HEK293 (cell line): ENCODE data around the gene TECPR2.
"Not testable (repeated sequence)": the region's sequence is repeated elsewhere in the genome, so short reads cannot be mapped to it uniquely, and the experiment has no call there.

Experiments
- CTCF ChIA-PET: fragments of 350-600 bp; formaldehyde crosslinking; extraction: SDS; loops from one replicate; lab custom pipeline; 2021; ENCODE audit warnings: antibody characterized with exemption; lab: Yijun Ruan, JAX
- POLR2A ChIA-PET: fragments of 300-600 bp; formaldehyde crosslinking; extraction: SDS; loops from one replicate; lab custom pipeline; 2020; ENCODE audit warnings: antibody characterized with exemption, inconsistent platforms; lab: Yijun Ruan, JAX
- H3K27ac ChIP-seq: fragments of 200-500 bp; sonication (Bioruptor generic); 2 replicates; pipeline ENCODE4 v1.5.1; 2014; ENCODE audit warnings: low read depth, low read length, control low read depth, inconsistent platforms; ENCODE audit errors: extremely low read depth
- H3K36me3 ChIP-seq, 2 experiments: fragments of 200-500 bp in 1 of 2; sonication (Bioruptor generic) in 1 of 2; 1 replicate in 1 of 2; 2 replicates in 1 of 2; pipeline ENCODE4 v1.5.1; 2014 to 2017; ENCODE audit warnings: inconsistent platforms in 2 of 2, low read length in 2 of 2; ENCODE audit not compliant: control insufficient read depth in 2 of 2, insufficient read depth in 1 of 2
- H3K4me1 ChIP-seq: fragments of 200-500 bp; sonication (Bioruptor generic); 2 replicates; pipeline ENCODE4 v1.5.1; 2014; ENCODE audit warnings: mild to moderate bottlenecking, low read length, inconsistent platforms; ENCODE audit not compliant: control insufficient read depth, insufficient read depth
- H3K4me3 ChIP-seq: 2 replicates; pipeline ENCODE4 v1.5.1; 2011; ENCODE audit warnings: low read depth, mild to moderate bottlenecking, control low read depth, low read length, moderate library complexity
- H3K9me3 ChIP-seq: fragments of 200-500 bp; sonication (Bioruptor generic); 2 replicates; pipeline ENCODE4 v1.5.1; 2014; ENCODE audit warnings: low read depth, low read length, inconsistent platforms; ENCODE audit not compliant: control insufficient read depth, insufficient read depth
- BCL11A ChIP-seq: fragments of 450-650 bp; formaldehyde crosslinking; IDR thresholded peaks from 2 replicates; pipeline ENCODE4 v1.5.1; 2016; ENCODE audit warnings: low read depth, missing biosample characterization, missing genetic modification characterization
- GLIS1 ChIP-seq: fragments of 450-650 bp; formaldehyde crosslinking; IDR thresholded peaks from 2 replicates; pipeline ENCODE4 v1.5.1; 2016; ENCODE audit warnings: missing biosample characterization, missing genetic modification characterization
- SP7 ChIP-seq: fragments of 450-650 bp; formaldehyde crosslinking; IDR thresholded peaks from 2 replicates; pipeline ENCODE4 v1.5.1; 2016; ENCODE audit warnings: missing biosample characterization, missing genetic modification characterization
- WT1 ChIP-seq: fragments of 450-650 bp; formaldehyde crosslinking; IDR thresholded peaks from 2 replicates; pipeline ENCODE4 v1.5.1; 2016; ENCODE audit warnings: missing biosample characterization, missing genetic modification characterization
- ZBTB1 ChIP-seq: fragments of 450-650 bp; formaldehyde crosslinking; IDR thresholded peaks from 2 replicates; pipeline ENCODE4 v1.5.1; 2016; ENCODE audit warnings: missing biosample characterization, missing genetic modification characterization
- ZBTB20 ChIP-seq: fragments of 450-650 bp; formaldehyde crosslinking; IDR thresholded peaks from 2 replicates; pipeline ENCODE4 v1.5.1; 2016; ENCODE audit warnings: missing biosample characterization, missing genetic modification characterization
- ZBTB7A ChIP-seq: fragments of 450-650 bp; formaldehyde crosslinking; IDR thresholded peaks from 2 replicates; pipeline ENCODE4 v1.5.1; 2016; ENCODE audit warnings: low read depth, missing biosample characterization, missing genetic modification characterization
- ZEB2 ChIP-seq: fragments of 450-650 bp; formaldehyde crosslinking; IDR thresholded peaks from 2 replicates; pipeline ENCODE4 v1.5.1; 2016; ENCODE audit warnings: missing biosample characterization, missing genetic modification characterization
- ZNF121 ChIP-seq: fragments of 450-650 bp; formaldehyde crosslinking; IDR thresholded peaks from 2 replicates; pipeline ENCODE4 v1.5.1; 2016; ENCODE audit warnings: missing biosample characterization, missing genetic modification characterization
- ZNF138 ChIP-seq: fragments of 450-650 bp; formaldehyde crosslinking; IDR thresholded peaks from 2 replicates; pipeline ENCODE4 v1.5.1; 2016; ENCODE audit warnings: missing biosample characterization, missing genetic modification characterization, borderline replicate concordance
- ZNF155 ChIP-seq: fragments of 450-650 bp; formaldehyde crosslinking; IDR thresholded peaks from 2 replicates; pipeline ENCODE4 v1.5.1; 2016; ENCODE audit warnings: missing biosample characterization, missing genetic modification characterization
- ZNF223 ChIP-seq: fragments of 450-650 bp; formaldehyde crosslinking; IDR thresholded peaks from 2 replicates; pipeline ENCODE4 v1.5.1; 2016; ENCODE audit warnings: missing biosample characterization, missing genetic modification characterization
- ZNF335 ChIP-seq: fragments of 450-650 bp; formaldehyde crosslinking; conservative IDR thresholded peaks from 2 replicates; pipeline ENCODE4 v1.5.1; 2016; ENCODE audit warnings: missing biosample characterization, missing genetic modification characterization
- ZNF530 ChIP-seq: fragments of 450-650 bp; formaldehyde crosslinking; IDR thresholded peaks from 2 replicates; pipeline ENCODE4 v1.5.1; 2016; ENCODE audit warnings: low read depth, missing biosample characterization, missing genetic modification characterization
- ZNF571 ChIP-seq: fragments of 450-650 bp; formaldehyde crosslinking; IDR thresholded peaks from 2 replicates; pipeline ENCODE4 v1.5.0; 2017; ENCODE audit warnings: missing biosample characterization, missing genetic modification characterization
- ZNF585B ChIP-seq: fragments of 450-650 bp; formaldehyde crosslinking; IDR thresholded peaks from 2 replicates; pipeline ENCODE4 v1.5.1; 2016; ENCODE audit warnings: missing biosample characterization, missing genetic modification characterization
- ZNF747 ChIP-seq: fragments of 450-650 bp; formaldehyde crosslinking; IDR thresholded peaks from 2 replicates; pipeline ENCODE4 v1.5.1; 2016; ENCODE audit warnings: missing biosample characterization, missing genetic modification characterization
- ZNF76 ChIP-seq: fragments of 450-650 bp; formaldehyde crosslinking; IDR thresholded peaks from 2 replicates; pipeline ENCODE4; 2016; ENCODE audit warnings: low read depth, missing biosample characterization, missing genetic modification characterization, borderline replicate concordance
- ZNF791 ChIP-seq: fragments of 450-650 bp; formaldehyde crosslinking; IDR thresholded peaks from 2 replicates; pipeline ENCODE4 v1.5.1; 2016; ENCODE audit warnings: missing biosample characterization, missing genetic modification characterization
- ZSCAN16 ChIP-seq: fragments of 450-650 bp; formaldehyde crosslinking; IDR thresholded peaks from 2 replicates; pipeline ENCODE4 v1.5.1; 2016; ENCODE audit warnings: missing biosample characterization, missing genetic modification characterization
- ZXDB ChIP-seq: fragments of 450-650 bp; formaldehyde crosslinking; IDR thresholded peaks from 2 replicates; pipeline ENCODE4 v1.5.1; 2016; ENCODE audit warnings: missing biosample characterization, missing genetic modification characterization
- TF ChIP-seq, protein P1 (sequence below): fragments of 450-650 bp; formaldehyde crosslinking; IDR thresholded peaks from 2 replicates; pipeline ENCODE4 v1.5.1; 2016; ENCODE audit warnings: missing biosample characterization, missing genetic modification characterization
- TF ChIP-seq, protein P2 (sequence below): fragments of 450-650 bp; formaldehyde crosslinking; IDR thresholded peaks from 2 replicates; pipeline ENCODE4 v1.5.0; 2017; ENCODE audit warnings: missing biosample characterization, missing genetic modification characterization, borderline replicate concordance
- TF ChIP-seq, protein P3 (sequence below): fragments of 450-650 bp; formaldehyde crosslinking; IDR thresholded peaks from 2 replicates; pipeline ENCODE4 v1.5.1; 2017; ENCODE audit warnings: missing biosample characterization, missing genetic modification characterization
- TF ChIP-seq, protein P4 (sequence below): fragments of 450-650 bp; formaldehyde crosslinking; IDR thresholded peaks from 2 replicates; pipeline ENCODE4 v1.5.1; 2017; ENCODE audit warnings: missing biosample characterization, missing genetic modification characterization

TECPR2 gene

DNA sequence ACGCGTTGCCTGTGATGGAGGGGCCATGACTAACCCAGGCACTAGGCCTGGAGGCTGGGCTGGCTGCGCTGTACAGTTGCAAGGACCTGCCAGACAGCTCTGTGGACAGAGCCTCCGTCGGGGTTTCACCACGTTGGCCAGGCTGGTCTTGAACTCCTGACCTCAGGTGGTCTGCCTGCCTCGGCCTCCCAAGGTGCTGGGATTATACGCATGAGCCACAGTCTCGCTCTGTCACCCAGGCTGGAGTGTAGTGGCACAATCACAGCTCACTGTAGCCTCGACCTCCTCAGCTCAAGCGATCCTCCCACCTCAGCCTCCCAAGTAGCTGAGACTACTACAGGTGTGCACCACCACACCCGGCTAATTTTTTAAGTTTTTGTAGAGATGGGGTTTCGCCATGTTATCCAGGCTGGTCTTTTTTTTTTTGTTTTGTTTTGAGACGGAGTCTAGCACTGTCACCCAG lies 178.3 kb downstream of the TECPR2 start:
- POLR2A ChIA-PET, H3K4me3 ChIP-seq, H3K27ac ChIP-seq, H3K36me3 ChIP-seq, H3K9me3 ChIP-seq: not testable (repeated sequence)
- TF ChIP-seq ZSCAN16 (tag by site-specific recombination), result 0 out of 2 replicates have a peak, but pooled peaks have one; percentile 56
- peaks cover 12% of the 10 kb centered on the region for H3K4me1 ChIP-seq
- CTCF ChIA-PET, result interaction anchor here (0.6 to 0.8 kb wide), 2 partner anchors 16 to 658 kb away, joined by 3 read pairs; no protein-coding TSS in a partner anchor

DNA sequence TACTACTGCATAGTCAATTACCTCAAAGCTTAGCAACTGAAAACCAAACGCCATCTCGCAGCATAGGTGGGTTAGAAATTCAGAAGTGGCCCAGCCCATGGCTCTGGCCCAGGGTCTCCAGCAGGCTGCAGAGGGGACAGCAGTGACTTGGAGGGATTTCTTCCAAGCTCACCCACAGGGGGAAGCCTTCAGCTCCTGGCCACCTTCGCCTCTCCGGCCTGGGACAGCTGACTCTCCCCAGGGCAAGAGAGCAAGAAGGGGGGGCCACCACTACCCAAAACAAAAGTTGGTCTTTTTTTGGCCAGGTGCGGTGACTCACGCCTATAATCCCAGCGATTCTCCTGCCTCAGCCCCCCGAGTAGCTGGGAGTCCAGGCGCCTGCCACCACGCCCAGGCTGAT lies 179.0 kb downstream of the TECPR2 start:
- Histone ChIP-seq H3K4me3 (no peak overlapping the region), H3K36me3 (no peaks in the 10 kb centered on the region), H3K4me1 (peaks cover 12% of the 10 kb centered on the region), H3K9me3 (no peaks in the 10 kb centered on the region), H3K27ac (no peak overlapping the region)
- TF ChIP-seq ZNF155 (tag by site-specific recombination) (no peak), ZSCAN16 (tag by site-specific recombination) (no peak), BCL11A (tag by site-specific recombination) (no peak), ZNF76 (tag by site-specific recombination) (no peak), SP7 (tag by site-specific recombination) (no peak), ZNF747 (tag by site-specific recombination) (no peak), ZNF223 (tag by site-specific recombination) (no peak), ZBTB20 (no peak), ZBTB1 (tag by site-specific recombination) (no peak), ZNF530 (no peak), ZNF585B (tag by site-specific recombination) (no peak), WT1 (tag by site-specific recombination) (no peak), ZNF138 (no peak)
- TF ChIP-seq, protein P1, sequence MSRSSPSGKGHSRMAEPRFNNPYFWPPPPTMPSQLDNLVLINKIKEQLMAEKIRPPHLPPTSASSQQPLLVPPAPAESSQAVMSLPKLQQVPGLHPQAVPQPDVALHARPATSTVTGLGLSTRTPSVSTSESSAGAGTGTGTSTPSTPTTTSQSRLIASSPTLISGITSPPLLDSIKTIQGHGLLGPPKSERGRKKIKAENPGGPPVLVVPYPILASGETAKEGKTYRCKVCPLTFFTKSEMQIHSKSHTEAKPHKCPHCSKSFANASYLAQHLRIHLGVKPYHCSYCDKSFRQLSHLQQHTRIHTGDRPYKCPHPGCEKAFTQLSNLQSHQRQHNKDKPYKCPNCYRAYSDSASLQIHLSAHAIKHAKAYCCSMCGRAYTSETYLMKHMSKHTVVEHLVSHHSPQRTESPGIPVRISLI, result no peak
- TF ChIP-seq, protein P2, sequence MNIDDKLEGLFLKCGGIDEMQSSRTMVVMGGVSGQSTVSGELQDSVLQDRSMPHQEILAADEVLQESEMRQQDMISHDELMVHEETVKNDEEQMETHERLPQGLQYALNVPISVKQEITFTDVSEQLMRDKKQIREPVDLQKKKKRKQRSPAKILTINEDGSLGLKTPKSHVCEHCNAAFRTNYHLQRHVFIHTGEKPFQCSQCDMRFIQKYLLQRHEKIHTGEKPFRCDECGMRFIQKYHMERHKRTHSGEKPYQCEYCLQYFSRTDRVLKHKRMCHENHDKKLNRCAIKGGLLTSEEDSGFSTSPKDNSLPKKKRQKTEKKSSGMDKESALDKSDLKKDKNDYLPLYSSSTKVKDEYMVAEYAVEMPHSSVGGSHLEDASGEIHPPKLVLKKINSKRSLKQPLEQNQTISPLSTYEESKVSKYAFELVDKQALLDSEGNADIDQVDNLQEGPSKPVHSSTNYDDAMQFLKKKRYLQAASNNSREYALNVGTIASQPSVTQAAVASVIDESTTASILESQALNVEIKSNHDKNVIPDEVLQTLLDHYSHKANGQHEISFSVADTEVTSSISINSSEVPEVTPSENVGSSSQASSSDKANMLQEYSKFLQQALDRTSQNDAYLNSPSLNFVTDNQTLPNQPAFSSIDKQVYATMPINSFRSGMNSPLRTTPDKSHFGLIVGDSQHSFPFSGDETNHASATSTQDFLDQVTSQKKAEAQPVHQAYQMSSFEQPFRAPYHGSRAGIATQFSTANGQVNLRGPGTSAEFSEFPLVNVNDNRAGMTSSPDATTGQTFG (tag by site-specific recombination), result no peak
- ChIA-PET POLR2A (no interaction called here), CTCF (interaction anchor here (0.6 to 1.3 kb wide), 2 partner anchors 53 to 657 kb away, joined by 3 to 9 read pairs; no protein-coding TSS in a partner anchor)

DNA sequence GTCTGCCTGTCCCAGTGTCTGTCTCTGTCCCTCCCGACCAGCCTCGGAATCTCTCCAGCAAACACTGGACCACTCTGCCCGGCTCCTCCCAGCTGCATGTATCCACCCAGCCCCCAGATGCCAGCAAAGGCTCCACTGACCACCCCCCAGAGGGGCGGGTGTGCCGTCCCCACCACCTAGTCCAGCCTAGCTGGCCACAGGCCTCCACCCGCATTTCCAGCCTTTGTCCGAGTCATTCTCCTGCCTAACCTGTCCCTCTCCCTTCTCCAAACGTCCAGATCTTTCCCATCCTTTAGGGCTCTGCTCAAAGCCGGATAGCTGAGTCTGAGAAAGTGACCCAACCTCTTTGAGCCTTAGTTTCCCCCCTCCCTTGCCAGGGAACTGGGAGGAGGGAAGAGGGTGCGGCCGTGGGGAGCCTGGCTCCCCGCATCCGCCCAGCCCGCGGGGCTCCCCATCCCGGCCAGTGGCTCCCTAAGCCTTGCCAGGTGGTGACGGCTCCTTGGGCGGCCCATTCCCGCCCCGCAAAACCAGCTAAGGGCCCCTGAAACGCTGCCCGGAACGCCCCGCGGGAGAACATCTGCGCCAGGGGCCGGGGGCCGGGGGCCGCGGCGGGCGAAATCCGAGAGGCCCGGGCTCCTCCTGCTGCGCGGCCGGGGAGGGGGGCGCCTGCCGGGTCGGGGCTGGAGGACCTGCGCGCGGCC lies 181.5 kb downstream of the TECPR2 start:
- no peak overlapping the region for H3K27ac ChIP-seq
- no peaks in the 10 kb centered on the region for H3K9me3 ChIP-seq
- H3K4me3 ChIP-seq, result no peak overlapping the region
- TF ChIP-seq ZXDB (no peak), ZNF571 (tag by site-specific recombination) (no peak), ZNF121 (tag by site-specific recombination) (no peak), ZEB2 (tag by site-specific recombination) (no peak), GLIS1 (no peak), ZBTB7A (no peak), ZNF138 (no peak), ZNF335 (tag by site-specific recombination) (no peak), ZNF791 (no peak)
- TF ChIP-seq, protein P3, sequence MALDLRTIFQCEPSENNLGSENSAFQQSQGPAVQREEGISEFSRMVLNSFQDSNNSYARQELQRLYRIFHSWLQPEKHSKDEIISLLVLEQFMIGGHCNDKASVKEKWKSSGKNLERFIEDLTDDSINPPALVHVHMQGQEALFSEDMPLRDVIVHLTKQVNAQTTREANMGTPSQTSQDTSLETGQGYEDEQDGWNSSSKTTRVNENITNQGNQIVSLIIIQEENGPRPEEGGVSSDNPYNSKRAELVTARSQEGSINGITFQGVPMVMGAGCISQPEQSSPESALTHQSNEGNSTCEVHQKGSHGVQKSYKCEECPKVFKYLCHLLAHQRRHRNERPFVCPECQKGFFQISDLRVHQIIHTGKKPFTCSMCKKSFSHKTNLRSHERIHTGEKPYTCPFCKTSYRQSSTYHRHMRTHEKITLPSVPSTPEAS (tag by site-specific recombination), result no peak
- TF ChIP-seq, protein P4, sequence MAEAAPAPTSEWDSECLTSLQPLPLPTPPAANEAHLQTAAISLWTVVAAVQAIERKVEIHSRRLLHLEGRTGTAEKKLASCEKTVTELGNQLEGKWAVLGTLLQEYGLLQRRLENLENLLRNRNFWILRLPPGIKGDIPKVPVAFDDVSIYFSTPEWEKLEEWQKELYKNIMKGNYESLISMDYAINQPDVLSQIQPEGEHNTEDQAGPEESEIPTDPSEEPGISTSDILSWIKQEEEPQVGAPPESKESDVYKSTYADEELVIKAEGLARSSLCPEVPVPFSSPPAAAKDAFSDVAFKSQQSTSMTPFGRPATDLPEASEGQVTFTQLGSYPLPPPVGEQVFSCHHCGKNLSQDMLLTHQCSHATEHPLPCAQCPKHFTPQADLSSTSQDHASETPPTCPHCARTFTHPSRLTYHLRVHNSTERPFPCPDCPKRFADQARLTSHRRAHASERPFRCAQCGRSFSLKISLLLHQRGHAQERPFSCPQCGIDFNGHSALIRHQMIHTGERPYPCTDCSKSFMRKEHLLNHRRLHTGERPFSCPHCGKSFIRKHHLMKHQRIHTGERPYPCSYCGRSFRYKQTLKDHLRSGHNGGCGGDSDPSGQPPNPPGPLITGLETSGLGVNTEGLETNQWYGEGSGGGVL (tag by site-specific recombination), result no peak
- ChIA-PET CTCF (no interaction called here), POLR2A (no interaction called here)
- H3K36me3 ChIP-seq, result no peaks in the 10 kb centered on the region
- peaks cover 12% of the 10 kb centered on the region for H3K4me1 ChIP-seq
